OCI-LY7 (cell line): ENCODE measurements around the gene EIF2AK2. TPM values are rescaled to one million over a fixed set of nuclear protein-coding genes. Genes with fewer than 3 reads are reported as not detected.

ENCODE experiments used
- BruUV-seq: library from RNA; stranded (reverse); fragments of 400-500 nt; replicated peaks from 2 replicates; lab custom pipeline; 2021; lab: Mats Ljungman, UMichigan
- CTCF ChIA-PET: fragments of 300-600 bp; sonication (Branson Sonifier 250); formaldehyde crosslinking; loops from one replicate; lab custom pipeline; 2022; ENCODE audit warnings: antibody characterized with exemption; ENCODE audit not compliant: unreplicated experiment; lab: Charles Lee
- POLR2A ChIA-PET: fragments of 300-600 bp; sonication (Branson Sonifier 250); formaldehyde crosslinking; loops from one replicate; lab custom pipeline; 2022; ENCODE audit warnings: antibody characterized with exemption; lab: Charles Lee
- DNase-seq: peaks from one replicate; pipeline ENCODE4 v3.0.0-alpha.2; 2015; ENCODE audit warnings: low spot score
- H2AFZ ChIP-seq: fragments of 200-600 bp; sonication (generic), shearing (Covaris generic); 2 replicates; pipeline ENCODE4 v1.6.1; 2014; ENCODE audit warnings: mild to moderate bottlenecking, antibody characterized with exemption, low read length, moderate library complexity
- H3K27ac ChIP-seq: fragments of 200-600 bp; sonication (generic); 2 replicates; pipeline ENCODE4 v1.5.1; 2014; ENCODE audit warnings: mixed run types, low read depth, mild to moderate bottlenecking, moderate library complexity, low read length, inconsistent platforms; ENCODE audit not compliant: poor library complexity, severe bottlenecking
- H3K36me3 ChIP-seq: fragments of 200-600 bp; sonication (generic); 2 replicates; pipeline ENCODE4 v1.6.1; 2014; ENCODE audit warnings: mild to moderate bottlenecking, antibody characterized with exemption, low read length, moderate library complexity, mixed read lengths; ENCODE audit not compliant: insufficient read depth
- H3K4me1 ChIP-seq: fragments of 200-600 bp; sonication (generic); 2 replicates; pipeline ENCODE4 v1.5.1; 2014; ENCODE audit warnings: mild to moderate bottlenecking, low read length; ENCODE audit not compliant: insufficient read depth, poor library complexity, severe bottlenecking
- H3K4me2 ChIP-seq: fragments of 200-600 bp; sonication (generic); 2 replicates; pipeline ENCODE4 v1.6.1; 2014; ENCODE audit warnings: mild to moderate bottlenecking, low read length
- H3K4me3 ChIP-seq: fragments of 200-600 bp; sonication (generic); 2 replicates; pipeline ENCODE4 v1.5.1; 2014; ENCODE audit warnings: mild to moderate bottlenecking, low read depth, low read length; ENCODE audit not compliant: poor library complexity, severe bottlenecking
- H3K79me2 ChIP-seq: fragments of 200-600 bp; sonication (generic); 2 replicates; pipeline ENCODE4 v1.6.1; 2016; ENCODE audit warnings: low read depth, mild to moderate bottlenecking, low read length, moderate library complexity, mixed read lengths; ENCODE audit not compliant: insufficient read depth
- H3K9me2 ChIP-seq: fragments of 200-600 bp; sonication (generic); 2 replicates; pipeline ENCODE4 v1.6.1; 2016; ENCODE audit warnings: mild to moderate bottlenecking, low read length, mixed read lengths; ENCODE audit not compliant: insufficient read depth
- H3K9me3 ChIP-seq: fragments of 200-600 bp; sonication (generic); 2 replicates; pipeline ENCODE4 v1.6.1; 2014; ENCODE audit warnings: mild to moderate bottlenecking, mixed run types, low read length, mixed read lengths
- H4K20me1 ChIP-seq: fragments of 200-600 bp; sonication (generic); 2 replicates; pipeline ENCODE4 v1.6.1; 2014; ENCODE audit warnings: mild to moderate bottlenecking, antibody characterized with exemption, low read length, moderate library complexity, mixed read lengths; ENCODE audit not compliant: insufficient read depth
- CTCF ChIP-seq: fragments of 200-600 bp; sonication (generic); conservative IDR thresholded peaks from 2 replicates; pipeline ENCODE4 v1.5.1; 2014; ENCODE audit warnings: mild to moderate bottlenecking, antibody characterized with exemption, low read length, moderate library complexity, mixed read lengths
- EZH2phosphoT487 ChIP-seq: fragments of 200-600 bp; sonication (generic); IDR thresholded peaks from 2 replicates; pipeline ENCODE4 v1.6.1; 2018; ENCODE audit warnings: low read depth, borderline replicate concordance, mild to moderate bottlenecking, mixed run types, antibody characterized with exemption, low read length, moderate library complexity, mixed read lengths
- intact Hi-C: fragments of 100-400 bp; cut with micrococcal nuclease; formaldehyde crosslinking; loops from one replicate; pipeline ENCODE4 v1.10.0; 2022; ENCODE audit not compliant: unreplicated experiment
- total RNA-seq, 2 experiments: library from RNA; depleted of rRNA in 1 of 2; stranded (reverse); fragments of >200 nt in 1 of 2; shearing (Covaris generic) in 1 of 2; gene quantifications; 2 replicates each; pipeline ENCODE4 v1.2.3, GENCODE V29; 2014 to 2022

The EIF2AK2 gene
- total RNA-seq, 2 experiments from 2014 or later: 3.1 to 3.6 TPM

- ChIA-PET POLR2A (interaction anchor here (0.5 to 0.6 kb wide), 3 partner anchors 89 to 708 kb away, joined by 3 to 4 read pairs (median 3); no protein-coding TSS in a partner anchor), CTCF (no interaction called here)
- no peak overlapping the region for H2AFZ ChIP-seq
- H3K36me3 ChIP-seq: no peaks in the 10 kb centered on the region
- H3K9me2 ChIP-seq: no peaks in the 10 kb centered on the region
- no peaks in the 10 kb centered on the region for H4K20me1 ChIP-seq
- no peak overlapping the region for H3K4me3 ChIP-seq
- H3K79me2 ChIP-seq: no peaks in the 10 kb centered on the region
- no TSS peak for BruUV-seq
- peak; percentile 43 for DNase-seq
- no peak overlapping the region for H3K27ac ChIP-seq
- H3K9me3 ChIP-seq: no peaks in the 10 kb centered on the region
- H3K4me1 ChIP-seq: no peaks in the 10 kb centered on the region
- intact Hi-C loops: loop anchor here (5.0 to 10.0 kb wide), 2 partner anchors 355 to 697 kb away; no protein-coding TSS in a partner anchor
- TF ChIP-seq CTCF (peak; percentile 72), EZH2phosphoT487 (no peak)
- no peak overlapping the region for H3K4me2 ChIP-seq
Measured at GRCh38 chr2:37180006-37180639, 23.3 kb upstream of the EIF2AK2 start.

GRCh38 chr2:37173741-37174140, 17.0 kb upstream of the EIF2AK2 start:
- intact Hi-C loops: no loop called here
- ChIA-PET CTCF (no interaction called here), POLR2A (no interaction called here)
- H3K36me3 ChIP-seq: no peaks in the 10 kb centered on the region
- no peak overlapping the region for H3K4me3 ChIP-seq
- H2AFZ ChIP-seq: no peak overlapping the region
- H3K4me2 ChIP-seq: no peak overlapping the region
- DNase-seq: no peak
- H3K27ac ChIP-seq: no peak overlapping the region
- TF ChIP-seq CTCF: no peak
- no peak for TF ChIP-seq EZH2phosphoT487
- no peaks in the 10 kb centered on the region for H3K9me3 ChIP-seq
- no peaks in the 10 kb centered on the region for H3K4me1 ChIP-seq
- no TSS peak for BruUV-seq
- H4K20me1 ChIP-seq: no peaks in the 10 kb centered on the region
- H3K79me2 ChIP-seq: no peaks in the 10 kb centered on the region
- no peaks in the 10 kb centered on the region for H3K9me2 ChIP-seq

GRCh38 chr2:37171624-37171950, 14.8 kb upstream of the EIF2AK2 start:
- no peak overlapping the region for H2AFZ ChIP-seq
- H4K20me1 ChIP-seq: no peaks in the 10 kb centered on the region
- H3K4me1 ChIP-seq: no peaks in the 10 kb centered on the region
- H3K36me3 ChIP-seq: no peaks in the 10 kb centered on the region
- intact Hi-C loops: no loop called here
- no peak for DNase-seq
- H3K4me3 ChIP-seq: no peak overlapping the region
- POLR2A ChIA-PET: interaction anchor here (0.7 kb wide), 2 partner anchors 141 to 697 kb away, joined by 3 read pairs; no protein-coding TSS in a partner anchor
- H3K79me2 ChIP-seq: no peaks in the 10 kb centered on the region
- H3K27ac ChIP-seq: no peak overlapping the region
- CTCF ChIA-PET: no interaction called here
- TF ChIP-seq CTCF (no peak), EZH2phosphoT487 (no peak)
- H3K9me3 ChIP-seq: no peaks in the 10 kb centered on the region
- no TSS peak for BruUV-seq
- no peak overlapping the region for H3K4me2 ChIP-seq
- H3K9me2 ChIP-seq: no peaks in the 10 kb centered on the region
